ENCODE data around the gene KDM4B.

The KDM4B gene

GRCh38 chr19:4997297-4997696, 28.4 kb downstream of the KDM4B start:
- FAIRE-seq (no peak), DNase-seq (ENCODE audit: insufficient read length, low spot score) (no peak)
- TF ChIP-seq, protein P1, sequence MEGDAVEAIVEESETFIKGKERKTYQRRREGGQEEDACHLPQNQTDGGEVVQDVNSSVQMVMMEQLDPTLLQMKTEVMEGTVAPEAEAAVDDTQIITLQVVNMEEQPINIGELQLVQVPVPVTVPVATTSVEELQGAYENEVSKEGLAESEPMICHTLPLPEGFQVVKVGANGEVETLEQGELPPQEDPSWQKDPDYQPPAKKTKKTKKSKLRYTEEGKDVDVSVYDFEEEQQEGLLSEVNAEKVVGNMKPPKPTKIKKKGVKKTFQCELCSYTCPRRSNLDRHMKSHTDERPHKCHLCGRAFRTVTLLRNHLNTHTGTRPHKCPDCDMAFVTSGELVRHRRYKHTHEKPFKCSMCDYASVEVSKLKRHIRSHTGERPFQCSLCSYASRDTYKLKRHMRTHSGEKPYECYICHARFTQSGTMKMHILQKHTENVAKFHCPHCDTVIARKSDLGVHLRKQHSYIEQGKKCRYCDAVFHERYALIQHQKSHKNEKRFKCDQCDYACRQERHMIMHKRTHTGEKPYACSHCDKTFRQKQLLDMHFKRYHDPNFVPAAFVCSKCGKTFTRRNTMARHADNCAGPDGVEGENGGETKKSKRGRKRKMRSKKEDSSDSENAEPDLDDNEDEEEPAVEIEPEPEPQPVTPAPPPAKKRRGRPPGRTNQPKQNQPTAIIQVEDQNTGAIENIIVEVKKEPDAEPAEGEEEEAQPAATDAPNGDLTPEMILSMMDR (IDR thresholded peaks at IDR 0.05; ENCODE audit: insufficient read depth, missing control alignments), result no peak

- TF ChIP-seq, protein P1 (IDR thresholded peaks at IDR 0.05; ENCODE audit: insufficient read depth, missing control alignments), result no peak
- no peak for FAIRE-seq
- DNase-seq (ENCODE audit: insufficient read length, low spot score), result no peak
These were observed 31.3 kb downstream of the KDM4B start for GRCh38 chr19:5000120-5000611.

DNA sequence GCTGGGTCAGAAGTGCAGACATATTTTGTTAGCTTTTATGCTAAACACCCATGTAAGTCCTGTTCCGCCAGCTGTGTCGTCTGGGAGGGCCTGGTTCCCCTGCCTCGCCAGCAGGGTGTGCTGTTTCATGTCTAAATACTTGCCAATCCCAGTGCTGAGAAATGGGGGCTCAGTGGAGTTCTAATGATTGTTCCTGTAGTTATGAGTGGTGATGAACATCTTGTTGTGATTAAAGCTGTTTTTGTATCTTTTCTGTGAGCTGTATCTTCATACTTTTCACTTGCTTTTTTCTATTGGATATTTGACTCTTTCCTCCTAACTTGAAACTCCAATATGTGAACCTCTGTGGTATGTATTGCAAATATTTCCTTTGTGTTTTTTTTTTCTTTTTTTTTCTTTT, 32.7 kb downstream of the KDM4B start:
- DNase-seq (ENCODE audit: insufficient read length, low spot score) (peak; percentile 64), FAIRE-seq (no peak)
- TF ChIP-seq, protein P1 (IDR thresholded peaks at IDR 0.05; ENCODE audit: insufficient read depth, missing control alignments), result peak; percentile 68

GRCh38 chr19:5002143-5002542, 33.2 kb downstream of the KDM4B start:
- DNase-seq (ENCODE audit: insufficient read length, low spot score), result no peak
- no peak for FAIRE-seq
- TF ChIP-seq, protein P1 (IDR thresholded peaks at IDR 0.05; ENCODE audit: insufficient read depth, missing control alignments), result no peak

- FAIRE-seq (no peak), DNase-seq (ENCODE audit: insufficient read length, low spot score) (no peak)
- TF ChIP-seq, protein P1 (IDR thresholded peaks at IDR 0.05; ENCODE audit: insufficient read depth, missing control alignments), result no peak
These were observed 34.9 kb downstream of the KDM4B start for GRCh38 chr19:5003781-5004180.

GRCh38 chr19:5005096-5005495, 36.2 kb downstream of the KDM4B start:
- no peak for DNase-seq (ENCODE audit: insufficient read length, low spot score)
- TF ChIP-seq, protein P1 (IDR thresholded peaks at IDR 0.05; ENCODE audit: insufficient read depth, missing control alignments), result no peak
- FAIRE-seq, result no peak

GRCh38 chr19:5006201-5006600, 37.3 kb downstream of the KDM4B start:
- no peak for DNase-seq (ENCODE audit: insufficient read length, low spot score)
- no peak for FAIRE-seq
- TF ChIP-seq, protein P1 (IDR thresholded peaks at IDR 0.05; ENCODE audit: insufficient read depth, missing control alignments), result no peak

Measured in D721Med (cell line).